GM12872 (cell line): ENCODE data around the gene TBCK.

Experiments
- CTCF ChIP-seq: IDR thresholded peaks from 3 replicates; pipeline ENCODE4 v1.5.1; 2011; ENCODE audit warnings: low read depth, mild to moderate bottlenecking, low read length, moderate library complexity; ENCODE audit not compliant: insufficient read depth

Gene TBCK

GRCh38 chr4:106299977-106300376 lies 16.0 kb downstream of the TBCK start:
- no peak for TF ChIP-seq CTCF

DNA sequence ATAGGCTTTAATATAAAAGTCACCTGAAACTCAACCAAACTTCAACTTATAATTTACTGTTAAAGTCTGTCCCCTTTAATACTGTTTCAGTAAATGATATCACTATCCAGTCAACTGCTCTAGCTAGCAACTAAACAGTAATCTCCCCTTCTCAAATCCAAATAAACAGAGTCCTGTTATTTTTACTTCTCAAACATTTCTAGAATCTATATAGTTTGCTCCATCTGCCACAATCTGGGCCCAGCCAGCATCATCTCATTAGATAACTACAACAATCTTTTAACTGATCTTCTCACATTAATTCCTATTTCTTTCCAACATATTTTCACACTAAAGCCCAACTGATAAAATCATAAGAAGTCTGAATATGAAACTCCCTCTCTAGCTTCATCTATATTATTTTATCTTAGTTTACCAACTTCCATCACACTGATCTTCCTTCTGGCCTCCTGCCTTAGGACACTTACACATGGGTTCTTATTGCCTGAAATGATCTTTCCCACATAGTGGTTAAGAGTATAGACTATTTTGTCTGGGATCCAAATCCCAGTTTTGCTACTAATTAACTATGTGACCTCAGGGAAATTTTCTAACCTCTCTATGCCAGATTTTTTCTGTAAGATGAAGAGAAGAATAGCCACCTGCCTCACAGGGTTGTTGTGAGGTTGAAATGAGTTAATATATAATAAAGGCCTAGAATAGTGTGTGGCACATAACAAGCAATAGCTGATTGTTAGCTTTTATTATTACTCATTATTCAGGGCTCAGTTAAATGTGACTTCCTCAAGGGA lies 18.6 kb downstream of the TBCK start:
- no peak for TF ChIP-seq CTCF

- no peak for TF ChIP-seq CTCF
These were observed 21.9 kb downstream of the TBCK start for GRCh38 chr4:106294062-106294461.

DNA sequence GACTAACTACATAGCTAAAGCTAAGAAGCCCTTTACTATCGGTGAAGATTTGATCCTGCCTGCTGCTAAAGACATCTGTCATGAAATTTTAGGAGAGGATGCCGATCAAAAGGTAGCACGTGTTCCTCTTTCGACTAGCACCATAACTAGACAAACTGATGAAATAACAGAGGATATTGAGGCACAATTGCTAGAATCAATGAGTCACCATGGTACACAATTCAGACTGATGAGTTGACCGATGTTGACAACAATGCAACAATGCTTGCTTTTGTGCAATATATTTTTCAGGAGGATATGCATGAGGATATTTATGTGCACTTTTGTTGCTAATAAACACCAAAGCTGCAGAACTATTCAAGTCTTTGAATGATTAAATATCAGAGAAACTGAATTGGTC lies 24.3 kb downstream of the TBCK start:
- no peak for TF ChIP-seq CTCF

- no peak for TF ChIP-seq CTCF
These were observed 26.3 kb downstream of the TBCK start for GRCh38 chr4:106289737-106290136.

- TF ChIP-seq CTCF = no peak
These were observed 28.5 kb downstream of the TBCK start for GRCh38 chr4:106287353-106287969.

GRCh38 chr4:106286611-106287010 lies 29.4 kb downstream of the TBCK start:
- no peak for TF ChIP-seq CTCF
